HCT116 (cell line): ENCODE measurements around the gene TNNT2. TPM values are rescaled to one million over a fixed set of nuclear protein-coding genes. Genes with fewer than 3 reads are reported as not detected.
A peak's percentile ranks its signal among the peaks of the same experiment; 100 is the strongest.

Experiments used
- ATAC-seq: fragments of 200-7000 bp; cut with Tn5 transposase; 2 replicates; pipeline ENCODE4 v1.9.1; 2020; ENCODE audit warnings: mild to moderate bottlenecking, moderate library complexity
- BruUV-seq: library from RNA; stranded (reverse); fragments of 400-500 nt; replicated peaks from 2 replicates; lab custom pipeline; 2021; lab: Mats Ljungman, UMichigan
- CTCF ChIA-PET: fragments of 300-600 bp; sonication (Branson Sonifier 250); formaldehyde crosslinking; loops from one replicate; lab custom pipeline; 2021; ENCODE audit warnings: antibody characterized with exemption; lab: Charles Lee
- POLR2A ChIA-PET: fragments of 300-600, 350-600 bp; sonication (Branson Sonifier 250); formaldehyde crosslinking; loops from one replicate; lab custom pipeline; 2021; ENCODE audit warnings: antibody characterized with exemption; lab: Charles Lee
- RAD21 ChIA-PET, 2 experiments: fragments of 300-600 bp; sonication (Branson Sonifier 250); formaldehyde crosslinking; loops; one replicate each; lab custom pipeline; 2023; ENCODE audit warnings: low total read pairs in 2 of 2; ENCODE audit not compliant: uncharacterized antibody in 2 of 2, unreplicated experiment in 2 of 2, low non-redundant PET in 1 of 2; lab: Charles Lee
- DNase-seq: peaks from one replicate; pipeline ENCODE4 v3.0.0-alpha.2; 2010; ENCODE audit warnings: low read depth, low spot score
- H2AFZ ChIP-seq: fragments of 200-600 bp; shearing (Covaris generic), sonication (generic); 2 replicates; pipeline ENCODE4 v1.6.1; 2017; ENCODE audit warnings: low read depth, mixed run types, mixed read lengths, antibody characterized with exemption, low read length; ENCODE audit not compliant: poor library complexity, severe bottlenecking
- H3K27ac ChIP-seq: 2 replicates; pipeline ENCODE4 v1.5.1; 2012; ENCODE audit warnings: low read depth, low read length
- H3K27me3 ChIP-seq: fragments of 200-600 bp; sonication (generic); 2 replicates; pipeline ENCODE4 v1.6.1; 2016; ENCODE audit warnings: mixed run types, low read length, mixed read lengths; ENCODE audit not compliant: insufficient read depth
- H3K36me3 ChIP-seq, 2 experiments: fragments of 200-500 bp in 1 of 2; fragments of 200-600 bp in 1 of 2; sonication (Bioruptor generic) in 1 of 2; sonication (generic) in 1 of 2; 2 replicates each; pipeline versions ENCODE4 v1.5.1 to v1.6.1; 2014 to 2016; ENCODE audit warnings: low read length in 2 of 2, inconsistent platforms in 1 of 2, mixed read lengths in 1 of 2, mixed run types in 1 of 2; ENCODE audit not compliant: insufficient read depth in 2 of 2, control insufficient read depth in 1 of 2
- H3K4me1 ChIP-seq, 2 experiments: fragments of 200-600 bp in 1 of 2; sonication (generic) in 1 of 2; 2 replicates each; pipeline versions ENCODE4 v1.5.1 to v1.6.1; 2012 to 2017; ENCODE audit warnings: low read length in 2 of 2, inconsistent platforms in 1 of 2, mild to moderate bottlenecking in 1 of 2, mixed read lengths in 1 of 2, mixed run types in 1 of 2, moderate library complexity in 1 of 2; ENCODE audit not compliant: insufficient read depth in 2 of 2, control insufficient read depth in 1 of 2
- H3K4me2 ChIP-seq: fragments of 200-600 bp; sonication (generic); 2 replicates; pipeline ENCODE4 v1.6.1; 2017; ENCODE audit warnings: mixed run types, low read length, mixed read lengths
- H3K4me3 ChIP-seq, 2 experiments: fragments of 200-600 bp in 1 of 2; sonication (generic) in 1 of 2; replicated peaks in 1 of 2; 2 replicates each; pipeline ENCODE4 v1.5.1; 2011 to 2016; ENCODE audit warnings: low read length in 2 of 2, control low read depth in 1 of 2, low read depth in 1 of 2, mild to moderate bottlenecking in 1 of 2, mixed read lengths in 1 of 2, mixed run types in 1 of 2
- H3K79me2 ChIP-seq: fragments of 200-600 bp; sonication (generic); 2 replicates; pipeline ENCODE4 v1.6.1; 2017; ENCODE audit warnings: mild to moderate bottlenecking, mixed run types, low read length, moderate library complexity, mixed read lengths; ENCODE audit not compliant: insufficient read depth
- H3K9ac ChIP-seq: fragments of 200-600 bp; sonication (generic); 2 replicates; pipeline ENCODE4 v1.6.1; 2016; ENCODE audit warnings: low read length, mixed read lengths
- H3K9me2 ChIP-seq: fragments of 200-600 bp; sonication (generic), shearing (Covaris generic); 2 replicates; pipeline ENCODE4 v1.6.1; 2017; ENCODE audit warnings: mixed run types, mild to moderate bottlenecking, moderate library complexity; ENCODE audit not compliant: insufficient read depth
- H3K9me3 ChIP-seq, 2 experiments: fragments of 200-500 bp in 1 of 2; fragments of 200-600 bp in 1 of 2; sonication (Bioruptor generic) in 1 of 2; sonication (generic) in 1 of 2; 2 replicates each; pipeline ENCODE4 v1.6.1; 2014 to 2017; ENCODE audit warnings: low read length in 2 of 2, mixed read lengths in 2 of 2, inconsistent platforms in 1 of 2, low read depth in 1 of 2, mild to moderate bottlenecking in 1 of 2, mixed run types in 1 of 2, moderate library complexity in 1 of 2; ENCODE audit not compliant: control insufficient read depth in 1 of 2, insufficient read depth in 1 of 2
- H4K20me1 ChIP-seq: fragments of 200-600 bp; sonication (generic), shearing (Covaris generic); 2 replicates; pipeline ENCODE4 v1.6.1; 2017; ENCODE audit warnings: mixed run types, mild to moderate bottlenecking, moderate library complexity; ENCODE audit not compliant: insufficient read depth
- ATF3 ChIP-seq: IDR thresholded peaks from 2 replicates; pipeline ENCODE4 v1.6.1; 2012
- EGR1 ChIP-seq: IDR thresholded peaks from 2 replicates; pipeline ENCODE4 v1.6.1; 2012; ENCODE audit warnings: low read depth
- ELF1 ChIP-seq: IDR thresholded peaks from 2 replicates; pipeline ENCODE4 v1.6.1; 2012; ENCODE audit warnings: low read depth, borderline replicate concordance
- JUND ChIP-seq: IDR thresholded peaks from 2 replicates; pipeline ENCODE4 v1.6.1; 2012
- SIN3A ChIP-seq: IDR thresholded peaks from 2 replicates; pipeline ENCODE4 v1.6.1; 2012; ENCODE audit warnings: low read depth
- SP1 ChIP-seq: IDR thresholded peaks from 2 replicates; pipeline ENCODE4 v1.6.1; 2012; ENCODE audit warnings: low read depth
- TCF7L2 ChIP-seq: IDR thresholded peaks from 2 replicates; pipeline ENCODE4 v1.7.0; 2011; ENCODE audit warnings: borderline replicate concordance, inconsistent platforms; ENCODE audit not compliant: insufficient read depth, insufficient read length; ENCODE audit errors: extremely low read depth
- intact Hi-C: fragments of 100-400 bp; cut with micrococcal nuclease; formaldehyde crosslinking; loops from 2 replicates; pipeline ENCODE4 v1.10.0; 2022
- total RNA-seq: library from RNA; stranded (reverse); gene quantifications from one replicate; pipeline ENCODE4 v1.2.1, GENCODE V29; 2021; ENCODE audit not compliant: unreplicated experiment
- TF ChIP-seq, protein P1 (sequence below): IDR thresholded peaks from 2 replicates; pipeline ENCODE4 v1.6.1; 2011; ENCODE audit warnings: mild to moderate bottlenecking, low read length, moderate library complexity; ENCODE audit not compliant: insufficient replicate concordance; ENCODE audit errors: extremely low read depth

TNNT2 gene
- total RNA-seq, 1 experiment from 2014 or later = 2.0 TPM

DNA sequence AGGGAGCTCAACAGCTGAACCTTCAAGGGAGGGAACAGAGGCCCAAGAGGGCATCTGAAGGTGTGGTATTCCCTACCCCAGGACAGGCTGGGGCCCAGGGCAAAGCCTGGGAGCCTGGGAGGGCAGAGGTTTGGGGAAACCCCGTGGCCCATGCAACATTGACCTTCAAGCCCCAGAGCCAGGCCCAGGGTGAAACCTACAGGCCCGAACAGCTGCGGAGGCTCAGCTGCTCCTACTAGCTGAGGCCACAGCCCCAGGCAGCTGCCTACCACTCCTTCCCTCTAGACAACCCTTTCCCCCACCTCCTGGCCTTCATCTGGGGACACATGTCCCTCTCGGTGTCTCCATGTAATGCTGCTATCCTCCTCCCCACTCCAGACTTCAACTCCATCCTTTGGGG is 18.5 kb upstream of the TNNT2 start:
- no peak for TF ChIP-seq ATF3
- no peak for TF ChIP-seq JUND
- TF ChIP-seq, protein P1, sequence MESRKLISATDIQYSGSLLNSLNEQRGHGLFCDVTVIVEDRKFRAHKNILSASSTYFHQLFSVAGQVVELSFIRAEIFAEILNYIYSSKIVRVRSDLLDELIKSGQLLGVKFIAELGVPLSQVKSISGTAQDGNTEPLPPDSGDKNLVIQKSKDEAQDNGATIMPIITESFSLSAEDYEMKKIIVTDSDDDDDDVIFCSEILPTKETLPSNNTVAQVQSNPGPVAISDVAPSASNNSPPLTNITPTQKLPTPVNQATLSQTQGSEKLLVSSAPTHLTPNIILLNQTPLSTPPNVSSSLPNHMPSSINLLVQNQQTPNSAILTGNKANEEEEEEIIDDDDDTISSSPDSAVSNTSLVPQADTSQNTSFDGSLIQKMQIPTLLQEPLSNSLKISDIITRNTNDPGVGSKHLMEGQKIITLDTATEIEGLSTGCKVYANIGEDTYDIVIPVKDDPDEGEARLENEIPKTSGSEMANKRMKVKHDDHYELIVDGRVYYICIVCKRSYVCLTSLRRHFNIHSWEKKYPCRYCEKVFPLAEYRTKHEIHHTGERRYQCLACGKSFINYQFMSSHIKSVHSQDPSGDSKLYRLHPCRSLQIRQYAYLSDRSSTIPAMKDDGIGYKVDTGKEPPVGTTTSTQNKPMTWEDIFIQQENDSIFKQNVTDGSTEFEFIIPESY = no peak
- no peak for TF ChIP-seq ELF1
- TF ChIP-seq, all 23 proteins: peak for 0
- Histone ChIP-seq H3K27me3 (no peaks in the 10 kb centered on the region), H3K27ac (0 out of 2 replicates have a peak overlapping the region, but pooled peaks have one; percentile 83), H3K9ac (no peak overlapping the region), H3K4me3 (no peak overlapping the region), H3K79me2 (peaks cover 84% of the 10 kb centered on the region), H3K9me3 (no peaks in the 10 kb centered on the region), H3K36me3 (0 out of 4 replicates have a peak, but pooled peaks cover 0 to 2% of the 10 kb centered on the region in 2 experiments), H3K9me2 (no peaks in the 10 kb centered on the region), H3K4me1 (peaks cover 30 to 64% of the 10 kb centered on the region in 2 experiments), H2AFZ (no peak overlapping the region), H3K4me2 (peak overlapping the region; percentile 99), H4K20me1 (no peaks in the 10 kb centered on the region)
- ChIA-PET POLR2A (interaction anchor here (2.0 kb wide), 1 partner anchor 10 kb away, joined by 6 read pairs; no protein-coding TSS in a partner anchor), RAD21 (no interaction called here), CTCF (interaction anchor here (0.7 to 1.6 kb wide), 2 partner anchors 39 to 281 kb away, joined by 3 to 4 read pairs; no protein-coding TSS in a partner anchor)
- no peak for ATAC-seq
- no peak for DNase-seq
- BruUV-seq = no TSS peak
- intact Hi-C loops = no loop called here

DNA sequence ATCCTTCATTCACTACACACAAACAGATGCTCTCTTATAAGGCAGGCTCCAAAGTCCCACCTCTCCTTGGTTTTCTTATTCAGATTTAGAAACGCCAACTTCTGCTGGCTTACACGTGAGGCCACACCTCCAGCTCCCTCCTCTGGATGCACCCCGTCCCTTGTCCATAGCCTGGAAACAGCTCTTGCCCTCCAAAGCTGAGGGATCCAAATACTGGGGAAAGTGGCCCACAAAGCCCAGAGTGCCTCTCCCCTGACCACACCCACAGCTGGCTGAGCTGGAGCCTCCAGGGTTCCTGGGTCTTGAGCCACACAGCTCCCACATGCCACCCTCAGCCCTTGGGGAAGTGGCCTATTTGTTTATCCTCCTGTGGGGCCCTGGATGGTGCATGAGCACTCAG is 17.1 kb upstream of the TNNT2 start:
- H3K9ac ChIP-seq = no peak overlapping the region
- BruUV-seq = no TSS peak

More for the DNA sequence above, 17.1 kb upstream of the TNNT2 start:
- Histone ChIP-seq H3K79me2 (peaks cover 95% of the 10 kb centered on the region), H3K4me2 (no peak overlapping the region), H4K20me1 (no peaks in the 10 kb centered on the region), H2AFZ (no peak overlapping the region), H3K36me3 (no peaks in the 10 kb centered on the region), H3K4me1 (peaks cover 24 to 53% of the 10 kb centered on the region in 2 experiments), H3K27ac (no peak overlapping the region), H3K9me2 (no peaks in the 10 kb centered on the region), H3K27me3 (no peaks in the 10 kb centered on the region), H3K4me3 (no peak overlapping the region), H3K9me3 (no peaks in the 10 kb centered on the region)
- ChIA-PET CTCF (interaction anchor here (1.1 to 1.6 kb wide), 2 partner anchors 9 to 18 kb away, joined by 3 read pairs; no protein-coding TSS in a partner anchor), POLR2A (no interaction called here), RAD21 (no interaction called here)
- intact Hi-C loops = no loop called here
- no peak for DNase-seq
- ATAC-seq = no peak
- TF ChIP-seq SP1 (no peak), TCF7L2 (no peak), EGR1 (no peak), SIN3A (no peak)
